BE2C (cell line): ENCODE measurements around the gene INTS3.

Experiments used
- DNase-seq: peaks from one replicate; pipeline ENCODE4 v3.0.0-alpha.2; 2020
- H3K27me3 ChIP-seq: fragments of 250-450 bp; sonication (Bioruptor Pico); 2 replicates; pipeline ENCODE4 v1.5.1; 2020; ENCODE audit warnings: mild to moderate bottlenecking
- H3K36me3 ChIP-seq: fragments of 250-450 bp; sonication (Bioruptor Pico); 2 replicates; pipeline ENCODE4 v1.5.1; 2020; ENCODE audit warnings: mild to moderate bottlenecking
- H3K4me1 ChIP-seq: fragments of 250-450 bp; sonication (Bioruptor Pico); 2 replicates; pipeline ENCODE4 v1.5.1; 2020
- H3K4me3 ChIP-seq: 2 replicates; pipeline ENCODE4 v1.5.1; 2011; ENCODE audit warnings: low read depth, low read length
- H3K9me3 ChIP-seq: fragments of 250-450 bp; sonication (Bioruptor Pico); 2 replicates; pipeline ENCODE4 v1.5.1; 2020
- CTCF ChIP-seq: IDR thresholded peaks from 2 replicates; pipeline ENCODE4 v1.5.1; 2012; ENCODE audit warnings: mild to moderate bottlenecking, low read depth, low read length

Gene INTS3

GRCh38 chr1:153750026-153750995, 22.5 kb downstream of the INTS3 start:
- H3K9me3 ChIP-seq: no peaks in the 10 kb centered on the region
- H3K4me3 ChIP-seq: no peak overlapping the region
- H3K27me3 ChIP-seq: no peaks in the 10 kb centered on the region
- DNase-seq: no peak
- H3K4me1 ChIP-seq: peaks cover 3% of the 10 kb centered on the region; the same call in 1 of the 2 replicates
- TF ChIP-seq CTCF: no peak
- peaks cover 44% of the 10 kb centered on the region for H3K36me3 ChIP-seq

GRCh38 chr1:153752072-153752471, 24.2 kb downstream of the INTS3 start:
- no peak overlapping the region for H3K4me3 ChIP-seq
- DNase-seq: no peak
- peaks cover 43% of the 10 kb centered on the region for H3K36me3 ChIP-seq
- no peaks in the 10 kb centered on the region for H3K9me3 ChIP-seq
- no peaks in the 10 kb centered on the region for H3K27me3 ChIP-seq
- TF ChIP-seq CTCF: no peak
- no peaks in the 10 kb centered on the region for H3K4me1 ChIP-seq

GRCh38 chr1:153752571-153753195, 24.8 kb downstream of the INTS3 start:
- no peak for DNase-seq
- TF ChIP-seq CTCF: no peak
- no peaks in the 10 kb centered on the region for H3K27me3 ChIP-seq
- H3K4me1 ChIP-seq: no peaks in the 10 kb centered on the region
- H3K9me3 ChIP-seq: no peaks in the 10 kb centered on the region
- H3K4me3 ChIP-seq: no peak overlapping the region
- H3K36me3 ChIP-seq: peaks cover 46% of the 10 kb centered on the region

- no peaks in the 10 kb centered on the region for H3K9me3 ChIP-seq
- TF ChIP-seq CTCF: no peak
- no peaks in the 10 kb centered on the region for H3K4me1 ChIP-seq
- H3K4me3 ChIP-seq: no peak overlapping the region
- no peak for DNase-seq
- H3K27me3 ChIP-seq: no peaks in the 10 kb centered on the region
- H3K36me3 ChIP-seq: peaks cover 47% of the 10 kb centered on the region
Observed at GRCh38 chr1:153754266-153754665, 26.4 kb downstream of the INTS3 start.

GRCh38 chr1:153760440-153760839, 32.6 kb downstream of the INTS3 start:
- H3K4me3 ChIP-seq: no peak overlapping the region
- no peaks in the 10 kb centered on the region for H3K9me3 ChIP-seq
- H3K36me3 ChIP-seq: peaks cover 43% of the 10 kb centered on the region
- no peaks in the 10 kb centered on the region for H3K27me3 ChIP-seq
- no peak for DNase-seq
- no peaks in the 10 kb centered on the region for H3K4me1 ChIP-seq
- no peak for TF ChIP-seq CTCF
